HepG2 (cell line): ENCODE results near the gene TMTC4. TPM values are rescaled to one million over a fixed set of nuclear protein-coding genes. Genes with fewer than 3 reads are reported as not detected.

Experiments used
- RBAK ChIP-seq: sonication (generic); formaldehyde crosslinking; IDR thresholded peaks from 2 replicates; pipeline ENCODE4 v1.5.1; 2020; ENCODE audit warnings: mild to moderate bottlenecking, missing genetic modification reagents
- SNAI1 ChIP-seq: sonication (generic); formaldehyde crosslinking; IDR thresholded peaks from 2 replicates; pipeline ENCODE4 v1.5.0; 2020; ENCODE audit warnings: mild to moderate bottlenecking, missing genetic modification reagents, borderline replicate concordance
- TAF1 ChIP-seq: sonication (generic); formaldehyde crosslinking; IDR thresholded peaks from 2 replicates; pipeline ENCODE4 v1.4.0; 2020; ENCODE audit warnings: missing genetic modification reagents
- ZNF263 ChIP-seq: sonication (generic); formaldehyde crosslinking; IDR thresholded peaks from 2 replicates; pipeline ENCODE4 v1.4.0; 2020; ENCODE audit warnings: missing genetic modification reagents
- ZNF30 ChIP-seq: sonication (generic); formaldehyde crosslinking; IDR thresholded peaks from 2 replicates; pipeline ENCODE4 v1.5.0; 2020; ENCODE audit warnings: mild to moderate bottlenecking, missing genetic modification reagents
- ZNF660 ChIP-seq: sonication (generic); formaldehyde crosslinking; IDR thresholded peaks from 2 replicates; pipeline ENCODE4 v1.5.1; 2020; ENCODE audit warnings: mild to moderate bottlenecking, low read depth, missing genetic modification reagents, borderline replicate concordance
- ZNF7 ChIP-seq: IDR thresholded peaks from 2 replicates; pipeline ENCODE4 v1.6.1; 2016; ENCODE audit warnings: missing biosample characterization, missing genetic modification reagents
- ZNF75D ChIP-seq: sonication (generic); formaldehyde crosslinking; IDR thresholded peaks from 2 replicates; pipeline ENCODE4 v1.8.1; 2023; ENCODE audit warnings: missing genetic modification reagents, mild to moderate bottlenecking, borderline replicate concordance
- polyA plus RNA-seq, 8 experiments: library from polyadenylated mRNA; depleted of rRNA in 3 of 8; stranded (reverse) in 7 of 8; unstranded in 1 of 8; fragments of >200 nt; fragmentation: Illumina TruSeq in 4 of 8; extraction: Trizol in 4 of 8; gene quantifications; 2 replicates each; pipeline versions ENCODE4 v1.2.1 to v1.2.3, GENCODE V29; 2011 to 2016; ENCODE audit warnings: low read depth in 4 of 8, missing spikeins in 1 of 8, mixed read lengths in 1 of 8; ENCODE audit not compliant: insufficient read depth in 1 of 8
- total RNA-seq, 5 experiments: library from RNA; depleted of rRNA; stranded (reverse); fragments of >200 nt; fragmentation: Illumina TruSeq; extraction: Trizol; gene quantifications; 2 replicates each; pipeline ENCODE4 v1.2.3, GENCODE V29; 2016; ENCODE audit warnings: low read depth in 1 of 5
- TF ChIP-seq, protein P1 (sequence below): fragments of 450-650 bp; IDR thresholded peaks from 2 replicates; pipeline ENCODE4 v1.6.1; 2017; ENCODE audit warnings: mild to moderate bottlenecking
- TF ChIP-seq, protein P2 (sequence below): sonication (generic); formaldehyde crosslinking; IDR thresholded peaks from 2 replicates; pipeline ENCODE4 v1.4.0; 2020; ENCODE audit warnings: missing genetic modification reagents, borderline replicate concordance
- TF ChIP-seq, protein P3 (sequence below): sonication (generic); formaldehyde crosslinking; IDR thresholded peaks from 2 replicates; pipeline ENCODE4 v1.4.0; 2020; ENCODE audit warnings: missing genetic modification reagents
- TF ChIP-seq, protein P4 (sequence below): sonication (generic); formaldehyde crosslinking; IDR thresholded peaks from 2 replicates; pipeline ENCODE4 v1.4.0; 2020; ENCODE audit warnings: missing genetic modification reagents
- TF ChIP-seq, protein P5 (sequence below): sonication (generic); formaldehyde crosslinking; IDR thresholded peaks from 2 replicates; pipeline ENCODE4 v1.4.0; 2020; ENCODE audit warnings: low read depth, missing genetic modification reagents

The TMTC4 gene
- total and polyA plus RNA-seq, 2 of the 13 experiments (the other 11 are each of a cell fraction or from before 2014, with no cell fraction given) = 16.0 to 22.6 TPM

DNA sequence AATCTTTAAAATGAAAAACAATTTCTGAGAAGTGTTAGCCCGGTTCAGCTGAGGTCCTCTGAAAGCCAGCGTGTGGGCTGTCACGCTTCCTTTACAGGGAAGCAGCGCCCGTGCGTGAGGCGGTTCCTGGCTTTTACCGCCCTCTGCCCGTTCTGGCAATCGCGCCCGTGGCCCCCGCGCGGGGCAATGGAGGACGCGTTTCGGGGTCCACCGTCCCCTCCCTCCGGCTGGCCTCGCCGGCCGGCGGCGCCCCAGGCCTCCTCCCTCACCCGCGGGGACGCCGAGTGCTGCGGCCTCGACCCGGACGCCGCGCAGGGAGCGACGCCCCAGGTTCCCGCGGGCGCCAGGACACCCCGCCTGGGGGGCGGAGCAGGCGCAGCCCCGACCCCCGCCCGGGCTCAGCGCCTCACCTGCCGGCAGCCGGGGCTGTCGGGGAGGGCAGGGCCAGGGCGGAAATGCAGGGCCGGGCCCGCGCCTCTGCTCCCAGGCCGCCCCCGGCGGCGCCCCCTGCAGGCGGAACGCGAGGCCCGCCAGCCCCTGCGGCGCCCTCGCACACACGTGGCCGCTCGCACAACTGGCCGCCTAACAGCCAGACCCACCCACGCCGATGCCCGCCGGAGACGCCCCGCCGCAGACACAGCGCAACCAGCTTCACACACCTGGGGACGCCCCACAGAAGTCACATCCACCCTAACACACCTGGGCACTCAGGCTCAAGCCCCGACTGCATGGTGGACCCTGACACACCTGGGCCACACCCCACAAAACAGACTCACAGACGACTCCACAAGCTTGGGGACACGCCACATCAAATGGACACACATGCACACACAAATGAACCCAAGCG lies 86.0 kb downstream of the TMTC4 start, which contains the start of gene GGACT (continued):
- TF ChIP-seq, protein P1, sequence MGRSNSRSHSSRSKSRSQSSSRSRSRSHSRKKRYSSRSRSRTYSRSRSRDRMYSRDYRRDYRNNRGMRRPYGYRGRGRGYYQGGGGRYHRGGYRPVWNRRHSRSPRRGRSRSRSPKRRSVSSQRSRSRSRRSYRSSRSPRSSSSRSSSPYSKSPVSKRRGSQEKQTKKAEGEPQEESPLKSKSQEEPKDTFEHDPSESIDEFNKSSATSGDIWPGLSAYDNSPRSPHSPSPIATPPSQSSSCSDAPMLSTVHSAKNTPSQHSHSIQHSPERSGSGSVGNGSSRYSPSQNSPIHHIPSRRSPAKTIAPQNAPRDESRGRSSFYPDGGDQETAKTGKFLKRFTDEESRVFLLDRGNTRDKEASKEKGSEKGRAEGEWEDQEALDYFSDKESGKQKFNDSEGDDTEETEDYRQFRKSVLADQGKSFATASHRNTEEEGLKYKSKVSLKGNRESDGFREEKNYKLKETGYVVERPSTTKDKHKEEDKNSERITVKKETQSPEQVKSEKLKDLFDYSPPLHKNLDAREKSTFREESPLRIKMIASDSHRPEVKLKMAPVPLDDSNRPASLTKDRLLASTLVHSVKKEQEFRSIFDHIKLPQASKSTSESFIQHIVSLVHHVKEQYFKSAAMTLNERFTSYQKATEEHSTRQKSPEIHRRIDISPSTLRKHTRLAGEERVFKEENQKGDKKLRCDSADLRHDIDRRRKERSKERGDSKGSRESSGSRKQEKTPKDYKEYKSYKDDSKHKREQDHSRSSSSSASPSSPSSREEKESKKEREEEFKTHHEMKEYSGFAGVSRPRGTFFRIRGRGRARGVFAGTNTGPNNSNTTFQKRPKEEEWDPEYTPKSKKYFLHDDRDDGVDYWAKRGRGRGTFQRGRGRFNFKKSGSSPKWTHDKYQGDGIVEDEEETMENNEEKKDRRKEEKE = no peak
- TF ChIP-seq, protein P2, sequence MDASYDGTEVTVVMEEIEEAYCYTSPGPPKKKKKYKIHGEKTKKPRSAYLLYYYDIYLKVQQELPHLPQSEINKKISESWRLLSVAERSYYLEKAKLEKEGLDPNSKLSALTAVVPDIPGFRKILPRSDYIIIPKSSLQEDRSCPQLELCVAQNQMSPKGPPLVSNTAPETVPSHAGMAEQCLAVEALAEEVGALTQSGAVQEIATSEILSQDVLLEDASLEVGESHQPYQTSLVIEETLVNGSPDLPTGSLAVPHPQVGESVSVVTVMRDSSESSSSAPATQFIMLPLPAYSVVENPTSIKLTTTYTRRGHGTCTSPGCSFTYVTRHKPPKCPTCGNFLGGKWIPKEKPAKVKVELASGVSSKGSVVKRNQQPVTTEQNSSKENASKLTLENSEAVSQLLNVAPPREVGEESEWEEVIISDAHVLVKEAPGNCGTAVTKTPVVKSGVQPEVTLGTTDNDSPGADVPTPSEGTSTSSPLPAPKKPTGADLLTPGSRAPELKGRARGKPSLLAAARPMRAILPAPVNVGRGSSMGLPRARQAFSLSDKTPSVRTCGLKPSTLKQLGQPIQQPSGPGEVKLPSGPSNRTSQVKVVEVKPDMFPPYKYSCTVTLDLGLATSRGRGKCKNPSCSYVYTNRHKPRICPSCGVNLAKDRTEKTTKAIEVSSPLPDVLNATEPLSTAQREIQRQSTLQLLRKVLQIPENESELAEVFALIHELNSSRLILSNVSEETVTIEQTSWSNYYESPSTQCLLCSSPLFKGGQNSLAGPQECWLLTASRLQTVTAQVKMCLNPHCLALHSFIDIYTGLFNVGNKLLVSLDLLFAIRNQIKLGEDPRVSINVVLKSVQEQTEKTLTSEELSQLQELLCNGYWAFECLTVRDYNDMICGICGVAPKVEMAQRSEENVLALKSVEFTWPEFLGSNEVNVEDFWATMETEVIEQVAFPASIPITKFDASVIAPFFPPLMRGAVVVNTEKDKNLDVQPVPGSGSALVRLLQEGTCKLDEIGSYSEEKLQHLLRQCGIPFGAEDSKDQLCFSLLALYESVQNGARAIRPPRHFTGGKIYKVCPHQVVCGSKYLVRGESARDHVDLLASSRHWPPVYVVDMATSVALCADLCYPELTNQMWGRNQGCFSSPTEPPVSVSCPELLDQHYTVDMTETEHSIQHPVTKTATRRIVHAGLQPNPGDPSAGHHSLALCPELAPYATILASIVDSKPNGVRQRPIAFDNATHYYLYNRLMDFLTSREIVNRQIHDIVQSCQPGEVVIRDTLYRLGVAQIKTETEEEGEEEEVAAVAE (CRISPR knock-in tag) = no peak
- peak; percentile 38 for TF ChIP-seq TAF1 (CRISPR knock-in tag)
- no peak for TF ChIP-seq ZNF75D (CRISPR knock-in tag)
- TF ChIP-seq, protein P3, sequence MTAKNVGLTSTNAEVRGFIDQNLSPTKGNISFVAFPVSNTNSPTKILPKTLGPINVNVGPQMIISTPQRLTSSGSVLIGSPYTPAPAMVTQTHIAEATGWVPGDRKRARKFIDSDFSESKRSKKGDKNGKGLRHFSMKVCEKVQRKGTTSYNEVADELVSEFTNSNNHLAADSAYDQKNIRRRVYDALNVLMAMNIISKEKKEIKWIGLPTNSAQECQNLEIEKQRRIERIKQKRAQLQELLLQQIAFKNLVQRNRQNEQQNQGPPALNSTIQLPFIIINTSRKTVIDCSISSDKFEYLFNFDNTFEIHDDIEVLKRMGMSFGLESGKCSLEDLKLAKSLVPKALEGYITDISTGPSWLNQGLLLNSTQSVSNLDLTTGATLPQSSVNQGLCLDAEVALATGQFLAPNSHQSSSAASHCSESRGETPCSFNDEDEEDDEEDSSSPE = peak; percentile 86
- TF ChIP-seq ZNF30 (CRISPR knock-in tag) = no peak
- no peak for TF ChIP-seq RBAK (CRISPR knock-in tag)
- TF ChIP-seq, protein P4, sequence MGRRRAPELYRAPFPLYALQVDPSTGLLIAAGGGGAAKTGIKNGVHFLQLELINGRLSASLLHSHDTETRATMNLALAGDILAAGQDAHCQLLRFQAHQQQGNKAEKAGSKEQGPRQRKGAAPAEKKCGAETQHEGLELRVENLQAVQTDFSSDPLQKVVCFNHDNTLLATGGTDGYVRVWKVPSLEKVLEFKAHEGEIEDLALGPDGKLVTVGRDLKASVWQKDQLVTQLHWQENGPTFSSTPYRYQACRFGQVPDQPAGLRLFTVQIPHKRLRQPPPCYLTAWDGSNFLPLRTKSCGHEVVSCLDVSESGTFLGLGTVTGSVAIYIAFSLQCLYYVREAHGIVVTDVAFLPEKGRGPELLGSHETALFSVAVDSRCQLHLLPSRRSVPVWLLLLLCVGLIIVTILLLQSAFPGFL (CRISPR knock-in tag) = no peak
- TF ChIP-seq ZNF660 (CRISPR knock-in tag) = no peak
- TF ChIP-seq ZNF263 (CRISPR knock-in tag) = no peak; the same call in 1 of the 2 replicates
- TF ChIP-seq ZNF7 (CRISPR knock-in tag) = no peak
- TF ChIP-seq SNAI1 (CRISPR knock-in tag) = no peak
- TF ChIP-seq, protein P5, sequence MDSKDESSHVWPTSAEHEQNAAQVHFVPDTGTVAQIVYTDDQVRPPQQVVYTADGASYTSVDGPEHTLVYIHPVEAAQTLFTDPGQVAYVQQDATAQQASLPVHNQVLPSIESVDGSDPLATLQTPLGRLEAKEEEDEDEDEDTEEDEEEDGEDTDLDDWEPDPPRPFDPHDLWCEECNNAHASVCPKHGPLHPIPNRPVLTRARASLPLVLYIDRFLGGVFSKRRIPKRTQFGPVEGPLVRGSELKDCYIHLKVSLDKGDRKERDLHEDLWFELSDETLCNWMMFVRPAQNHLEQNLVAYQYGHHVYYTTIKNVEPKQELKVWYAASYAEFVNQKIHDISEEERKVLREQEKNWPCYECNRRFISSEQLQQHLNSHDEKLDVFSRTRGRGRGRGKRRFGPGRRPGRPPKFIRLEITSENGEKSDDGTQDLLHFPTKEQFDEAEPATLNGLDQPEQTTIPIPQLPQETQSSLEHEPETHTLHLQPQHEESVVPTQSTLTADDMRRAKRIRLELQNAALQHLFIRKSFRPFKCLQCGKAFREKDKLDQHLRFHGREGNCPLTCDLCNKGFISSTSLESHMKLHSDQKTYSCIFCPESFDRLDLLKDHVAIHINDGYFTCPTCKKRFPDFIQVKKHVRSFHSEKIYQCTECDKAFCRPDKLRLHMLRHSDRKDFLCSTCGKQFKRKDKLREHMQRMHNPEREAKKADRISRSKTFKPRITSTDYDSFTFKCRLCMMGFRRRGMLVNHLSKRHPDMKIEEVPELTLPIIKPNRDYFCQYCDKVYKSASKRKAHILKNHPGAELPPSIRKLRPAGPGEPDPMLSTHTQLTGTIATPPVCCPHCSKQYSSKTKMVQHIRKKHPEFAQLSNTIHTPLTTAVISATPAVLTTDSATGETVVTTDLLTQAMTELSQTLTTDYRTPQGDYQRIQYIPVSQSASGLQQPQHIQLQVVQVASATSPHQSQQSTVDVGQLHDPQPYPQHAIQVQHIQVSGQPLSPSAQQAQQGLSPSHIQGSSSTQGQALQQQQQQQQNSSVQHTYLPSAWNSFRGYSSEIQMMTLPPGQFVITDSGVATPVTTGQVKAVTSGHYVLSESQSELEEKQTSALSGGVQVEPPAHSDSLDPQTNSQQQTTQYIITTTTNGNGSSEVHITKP (CRISPR knock-in tag) = no peak
